Amniotic epithelial cell (primary cell): ENCODE results near the gene GPC5.
"Not testable (repeated sequence)": the region's sequence is repeated elsewhere in the genome, so short reads cannot be mapped to it uniquely, and the experiment has no call there.

Experiments
- DNase-seq: peaks from one replicate; pipeline ENCODE4 v3.0.0-alpha.2; 2010; ENCODE audit warnings: low read depth

The GPC5 gene

DNA sequence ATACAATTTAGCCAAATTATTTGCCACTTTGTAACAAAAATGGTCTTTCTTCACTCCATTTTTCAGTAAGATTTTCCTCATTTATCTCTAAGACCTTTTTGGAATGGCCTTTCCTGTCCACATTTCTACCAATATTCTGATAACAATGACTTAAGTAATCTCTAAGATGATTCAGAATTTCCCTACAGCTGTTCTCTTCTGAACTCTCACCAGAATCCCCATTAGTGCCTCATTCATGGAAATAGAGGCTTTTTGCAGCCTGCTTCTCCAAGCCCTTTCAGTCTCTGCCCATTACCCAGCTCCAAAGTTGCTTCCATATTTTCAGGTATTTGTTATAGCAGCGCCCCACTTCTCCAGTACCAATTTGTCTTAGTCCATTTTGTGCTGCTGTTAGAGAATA is 867.0 kb downstream of the GPC5 start:
- DNase-seq, result peak; percentile 65

DNA sequence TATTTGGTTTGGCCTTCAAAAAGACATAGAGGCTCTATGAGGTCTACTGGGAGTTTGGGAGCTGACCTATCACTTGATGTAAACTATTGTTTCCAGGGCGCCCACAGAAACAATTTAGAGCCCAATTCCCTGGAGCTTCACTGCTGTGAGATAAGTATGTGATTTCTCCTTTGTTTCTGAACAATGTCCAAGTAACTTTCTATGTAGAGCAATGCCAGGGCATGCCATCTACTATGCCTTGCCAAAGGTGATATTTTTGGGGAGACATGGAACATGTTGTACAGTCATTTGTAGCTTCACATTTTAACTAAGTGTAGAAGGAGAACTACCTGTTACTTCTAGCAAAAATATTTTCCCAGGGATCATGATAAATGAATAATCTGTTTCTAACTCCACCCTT is 872.6 kb downstream of the GPC5 start:
- DNase-seq, result no peak

DNA sequence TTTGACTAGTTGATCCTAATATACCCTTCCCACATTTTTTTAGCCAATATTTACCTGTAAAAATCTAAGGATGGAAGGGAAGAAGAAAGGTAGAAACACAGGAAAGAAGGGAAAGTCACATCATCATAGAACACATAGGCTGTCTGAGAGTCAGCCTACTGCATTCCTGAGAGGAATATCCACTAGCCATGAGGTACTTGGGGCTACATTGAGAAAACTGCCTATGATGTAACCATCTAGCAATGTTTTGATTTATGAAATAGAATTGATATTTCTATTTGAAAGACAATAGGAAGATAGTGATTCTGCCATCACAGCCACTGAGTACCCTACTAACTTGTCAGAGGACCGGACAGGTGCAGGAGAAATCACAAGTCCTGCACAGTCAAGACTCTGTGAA is 873.8 kb downstream of the GPC5 start:
- DNase-seq, result no peak

DNA sequence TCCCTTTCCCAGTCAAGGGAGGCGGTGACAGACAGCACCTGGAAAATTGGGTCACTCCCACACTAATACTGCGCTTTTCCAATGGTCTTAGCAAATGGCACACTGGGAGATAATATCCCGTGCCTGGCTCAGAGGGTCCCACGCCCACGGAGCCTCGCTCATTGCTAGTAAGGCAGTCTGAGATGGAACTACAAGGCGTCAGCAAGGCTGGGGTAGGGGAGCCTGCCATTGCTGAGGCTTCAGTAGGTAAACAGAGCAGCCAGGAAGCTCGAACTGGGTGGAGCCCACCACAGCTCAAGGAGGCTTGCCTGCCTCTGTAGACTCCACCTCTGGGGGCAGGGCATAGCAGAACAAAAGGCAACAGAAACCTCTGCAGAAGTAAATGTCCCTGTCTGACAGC is 882.6 kb downstream of the GPC5 start:
- not testable (repeated sequence) for DNase-seq

DNA sequence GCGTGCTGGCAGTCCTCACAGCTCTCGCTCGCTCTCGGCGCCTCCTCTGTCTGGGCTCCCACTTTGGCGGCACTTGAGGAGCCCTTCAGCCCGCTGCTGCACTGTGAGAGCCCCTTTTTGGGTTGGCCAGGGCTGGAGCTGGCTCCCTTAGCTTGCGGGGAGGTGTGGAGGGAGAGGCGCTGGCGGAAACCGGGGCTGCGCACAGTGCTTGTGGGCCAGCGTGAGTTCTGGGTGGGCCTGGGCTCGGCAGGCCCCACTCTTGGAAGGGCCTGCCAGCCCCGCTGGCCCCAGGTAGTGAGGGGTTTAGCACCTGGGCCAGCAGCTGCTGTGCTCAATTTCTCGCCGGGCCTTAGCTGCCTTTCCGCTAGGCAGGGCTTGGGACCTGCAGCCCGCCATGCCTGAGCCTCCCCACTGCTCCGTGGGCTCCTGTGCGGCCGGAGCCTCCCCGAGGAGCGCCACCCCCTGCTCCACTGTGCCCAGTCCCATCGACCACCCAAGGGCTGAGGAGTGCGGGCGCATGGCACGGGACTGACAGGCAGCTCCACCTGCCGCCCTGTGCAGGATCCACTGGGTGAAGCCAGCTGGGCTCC is 892.4 kb downstream of the GPC5 start:
- DNase-seq, result not testable (repeated sequence)

DNA sequence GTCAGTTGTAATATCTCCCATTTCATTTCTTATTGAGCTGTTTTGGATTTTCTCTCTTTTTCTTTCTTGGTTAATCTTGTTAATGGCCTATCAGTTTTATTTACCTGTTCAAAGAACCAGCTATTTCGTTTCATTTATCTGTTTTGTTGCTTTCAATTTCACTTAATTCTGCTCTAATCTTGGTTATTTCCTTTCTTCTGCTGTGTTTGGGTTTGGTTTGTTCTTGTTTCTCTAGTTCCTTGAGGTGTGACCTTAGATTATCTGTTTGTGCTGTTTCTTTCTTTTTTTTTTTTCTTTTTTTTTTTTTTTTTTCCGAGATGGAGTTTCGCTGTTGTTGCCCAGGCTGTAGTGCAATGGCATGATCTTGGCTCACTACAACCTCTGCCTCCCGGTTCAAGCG is 896.1 kb downstream of the GPC5 start:
- DNase-seq, result not testable (repeated sequence)

DNA sequence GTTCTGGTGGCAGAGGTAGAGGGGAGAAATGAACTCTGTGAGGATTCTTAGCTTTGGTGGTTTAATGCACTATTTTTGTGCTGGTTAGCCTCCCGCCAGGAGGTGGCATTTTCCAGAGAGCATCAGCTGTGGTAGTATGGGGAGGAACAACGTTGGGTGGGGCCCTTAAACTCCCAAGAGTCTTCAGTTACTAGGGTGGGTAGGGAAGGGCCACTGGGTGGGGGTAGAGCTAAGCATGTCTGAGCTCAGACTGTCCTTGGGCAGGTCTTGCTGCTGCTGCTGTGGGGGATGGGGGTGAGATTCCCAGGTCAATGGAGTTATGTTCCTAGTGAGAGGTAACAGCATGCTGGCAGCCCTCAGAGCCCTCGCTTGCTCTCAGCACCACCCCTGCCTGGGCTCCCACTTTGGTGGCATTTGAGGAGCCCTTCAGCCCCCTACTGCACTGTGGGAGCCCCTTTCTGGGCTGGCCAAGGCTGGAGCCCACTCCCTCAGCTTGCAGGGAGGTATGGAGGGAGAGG is 897.8 kb downstream of the GPC5 start:
- not testable (repeated sequence) for DNase-seq

DNA sequence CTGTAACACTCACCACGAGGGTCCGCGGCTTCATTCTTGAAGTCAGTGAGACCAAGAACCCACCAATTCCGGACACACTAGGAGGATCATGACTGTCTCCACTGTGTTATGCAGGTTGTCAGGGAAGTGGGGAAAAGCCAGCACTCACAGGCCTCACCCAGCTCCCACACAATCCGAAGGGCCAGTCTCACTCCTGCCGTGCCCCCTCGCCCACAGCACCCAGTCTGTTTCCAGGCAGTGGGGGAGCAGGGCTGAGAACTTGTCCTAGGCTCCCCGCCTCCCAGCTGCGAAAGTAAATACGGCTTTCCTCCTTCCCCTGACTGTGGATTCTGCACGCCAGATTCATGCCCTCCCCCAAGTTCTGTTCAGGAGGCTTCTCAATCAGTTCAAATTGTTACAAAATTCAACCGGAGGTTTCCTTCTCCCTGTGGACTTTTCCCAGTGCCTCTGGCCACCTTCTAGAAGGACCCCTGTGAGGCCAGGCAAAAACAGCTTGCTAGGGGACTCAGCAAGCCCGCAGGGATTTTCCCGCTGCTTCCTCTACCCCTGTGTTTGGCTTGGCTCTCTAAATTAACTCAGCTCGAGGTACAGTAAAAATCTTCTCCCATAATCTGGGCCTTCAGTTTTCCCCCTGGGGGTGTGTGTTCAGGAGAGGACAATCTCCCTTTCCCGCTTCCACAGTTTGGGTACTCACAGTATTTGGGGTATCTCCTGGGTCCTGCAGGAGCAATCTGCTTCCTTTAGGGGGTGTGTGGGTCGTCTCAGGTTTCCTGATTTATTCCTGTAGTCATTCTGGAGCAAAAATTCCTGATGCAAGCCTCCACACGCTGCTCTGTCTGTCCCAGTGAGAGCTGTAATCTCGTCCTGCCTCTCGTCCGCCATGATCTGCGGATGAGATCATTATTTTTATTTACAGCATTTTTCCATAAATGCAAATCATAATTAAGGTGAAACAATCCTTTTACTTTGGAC is 899.8 kb downstream of the GPC5 start:
- DNase-seq, result no peak

DNA sequence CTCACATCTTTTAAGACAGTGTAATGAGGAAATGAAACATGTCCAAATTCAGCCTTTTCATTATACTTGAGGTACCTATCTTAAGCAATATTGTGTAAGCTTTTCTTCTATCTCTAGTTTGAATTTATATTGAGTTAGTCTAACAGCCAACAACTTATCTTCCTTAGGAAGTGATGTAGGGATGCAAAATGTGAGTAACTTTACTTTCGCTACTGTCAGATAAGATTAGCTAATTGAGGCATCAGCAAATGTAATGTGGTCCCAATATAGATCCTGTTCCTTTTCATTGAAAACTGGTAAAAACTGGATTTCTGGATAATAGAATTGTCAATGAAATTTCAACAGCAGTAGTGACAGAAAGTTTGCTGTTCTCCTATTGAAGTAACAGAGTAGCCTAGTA is 902.2 kb downstream of the GPC5 start:
- DNase-seq, result peak; percentile 22

DNA sequence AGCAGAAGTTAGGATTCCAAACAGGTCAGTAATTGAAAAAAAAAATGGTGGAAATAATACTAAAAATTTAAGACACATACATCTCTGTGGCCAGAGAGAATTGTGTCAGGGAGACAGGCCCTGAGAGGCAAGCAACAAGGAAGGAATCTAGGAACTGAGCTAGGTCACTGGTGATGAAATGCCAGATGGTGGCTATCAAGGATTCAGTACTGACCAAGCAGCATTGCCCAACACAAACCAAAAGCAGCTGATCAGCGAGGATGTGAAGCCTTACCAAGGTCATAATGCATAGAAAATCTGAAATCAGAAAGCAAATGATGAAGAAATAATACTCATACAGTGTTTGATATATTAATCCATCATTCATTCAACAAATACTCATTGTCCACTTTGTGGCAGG is 905.0 kb downstream of the GPC5 start:
- peak; percentile 98 for DNase-seq

DNA sequence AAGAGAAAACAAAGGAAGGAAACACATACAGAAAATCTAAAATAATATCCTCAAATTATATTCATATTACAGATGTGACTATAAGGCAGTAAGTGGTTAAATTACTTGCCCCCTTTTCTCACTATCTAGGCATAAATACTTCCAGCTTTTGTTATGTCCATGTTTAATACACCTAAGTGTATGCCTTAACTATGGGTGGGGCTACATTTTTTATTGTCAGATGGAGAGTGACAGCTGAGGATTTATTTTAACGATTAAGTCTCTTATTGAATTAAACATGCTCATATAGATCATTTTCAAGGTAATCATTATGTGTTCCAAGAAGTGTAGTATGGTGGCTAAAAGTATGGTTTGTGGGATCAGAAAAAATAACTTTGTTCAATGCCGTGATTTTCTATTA is 909.3 kb downstream of the GPC5 start:
- DNase-seq, result no peak

DNA sequence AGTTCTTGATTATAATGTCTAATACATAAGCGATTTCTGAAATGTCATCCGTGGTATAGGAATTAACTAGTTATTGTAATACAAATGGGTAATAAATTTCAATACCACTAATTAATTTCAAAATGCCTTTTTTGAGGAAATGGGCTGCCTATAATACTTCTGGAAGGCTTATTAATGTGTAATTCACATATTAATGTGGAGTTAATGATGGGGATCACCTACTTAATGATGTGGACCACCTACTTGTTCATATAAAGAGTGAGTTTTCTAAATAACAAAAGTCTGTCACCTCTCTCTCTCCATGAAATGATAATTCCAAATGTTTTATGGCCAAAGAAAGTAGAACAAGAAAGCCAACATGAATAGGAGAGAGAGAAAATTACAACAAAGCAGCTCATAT is 914.4 kb downstream of the GPC5 start:
- DNase-seq, result no peak

DNA sequence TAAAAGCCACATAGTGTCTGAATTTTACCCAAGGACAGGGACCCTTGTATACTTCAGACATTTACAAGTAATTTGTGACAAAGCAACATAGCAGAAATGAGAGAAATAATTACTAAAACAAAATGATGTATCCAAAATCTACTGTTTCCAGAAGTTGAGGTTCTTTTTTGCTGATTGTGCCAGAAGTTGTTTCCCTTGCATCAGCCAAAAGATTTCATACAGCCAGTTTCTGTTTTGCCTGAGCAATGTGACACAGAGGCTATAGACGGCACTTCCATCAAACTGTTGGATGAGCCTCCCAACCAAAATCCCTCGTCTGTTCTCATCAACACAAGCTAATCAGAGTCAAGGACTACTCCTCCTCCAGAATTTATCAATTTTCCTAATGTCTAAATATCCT is 915.0 kb downstream of the GPC5 start:
- DNase-seq, result no peak

DNA sequence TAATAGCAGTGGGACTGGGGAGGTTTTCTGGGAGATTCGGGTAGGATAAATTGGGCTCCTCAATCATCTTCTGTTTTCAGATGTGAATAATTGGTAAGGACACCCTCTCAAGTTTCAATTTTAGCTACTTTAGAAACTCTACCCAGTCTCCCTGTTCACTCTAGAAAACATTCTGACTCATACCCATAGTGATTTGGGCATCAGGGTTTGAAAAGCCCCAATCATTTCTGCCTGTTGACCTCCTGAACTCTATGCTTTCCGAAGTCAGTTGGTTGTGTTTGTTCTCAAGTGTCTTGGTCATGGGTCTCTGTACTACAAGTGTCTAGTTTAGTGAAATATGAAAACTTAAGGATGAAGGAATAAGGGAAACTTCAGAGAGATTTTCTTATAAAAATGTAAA is 916.8 kb downstream of the GPC5 start:
- DNase-seq, result peak; percentile 7

DNA sequence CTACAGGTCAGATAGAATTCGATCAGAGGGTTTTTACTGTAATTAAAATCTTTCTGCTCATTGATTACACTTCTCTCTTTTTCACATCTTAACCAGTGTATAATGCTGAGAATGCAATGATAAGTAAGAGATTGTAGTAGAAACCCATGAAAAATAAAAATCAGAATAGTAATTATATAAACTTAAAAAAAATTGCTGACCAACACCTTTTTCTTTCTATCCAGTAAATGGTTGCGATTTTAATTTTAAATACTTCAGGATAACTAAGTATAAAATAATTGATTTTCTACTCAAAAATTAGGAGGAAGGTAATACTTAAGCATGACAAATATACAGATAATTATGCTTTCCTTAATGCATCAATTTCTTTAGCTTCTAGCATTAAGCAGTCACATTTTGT is 917.6 kb downstream of the GPC5 start:
- DNase-seq, result no peak

DNA sequence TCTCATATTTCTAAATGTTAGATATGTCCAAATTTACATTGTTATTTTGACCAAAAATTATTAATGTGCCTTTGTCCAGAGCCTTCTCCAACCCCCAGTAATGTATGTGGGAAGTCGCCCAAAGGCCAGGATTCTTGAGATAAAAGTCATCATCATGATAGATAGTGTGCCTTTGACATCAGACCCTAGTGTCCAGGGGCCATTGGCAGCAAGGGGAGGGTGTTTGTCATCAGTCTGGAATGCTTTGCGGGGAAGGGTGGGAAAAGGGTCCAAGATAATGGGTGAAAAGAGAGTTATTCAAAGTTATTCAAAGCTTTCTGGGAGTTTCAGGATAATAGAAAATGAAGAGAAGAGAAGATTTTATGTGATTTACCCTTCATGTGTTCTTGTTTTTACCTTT is 918.6 kb downstream of the GPC5 start:
- peak; percentile 83 for DNase-seq

DNA sequence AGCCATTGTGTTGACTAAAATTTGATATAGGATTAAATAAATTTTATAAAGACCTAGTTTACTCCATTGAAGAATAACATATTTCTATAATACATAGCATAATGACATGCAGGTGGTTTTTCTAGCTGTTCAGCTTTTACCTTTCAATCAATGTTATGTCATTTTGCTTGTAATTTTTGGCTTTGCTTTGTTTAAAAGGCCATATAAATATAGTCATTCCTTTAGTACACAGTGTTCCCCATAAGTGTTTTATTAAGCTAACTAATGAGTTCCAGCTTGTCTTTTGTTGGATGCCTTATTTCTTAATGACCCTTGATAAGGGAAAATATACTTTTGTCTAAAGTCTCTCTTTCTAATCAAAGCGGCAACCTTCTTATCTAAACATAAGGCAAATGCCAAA is 921.9 kb downstream of the GPC5 start:
- DNase-seq, result no peak

DNA sequence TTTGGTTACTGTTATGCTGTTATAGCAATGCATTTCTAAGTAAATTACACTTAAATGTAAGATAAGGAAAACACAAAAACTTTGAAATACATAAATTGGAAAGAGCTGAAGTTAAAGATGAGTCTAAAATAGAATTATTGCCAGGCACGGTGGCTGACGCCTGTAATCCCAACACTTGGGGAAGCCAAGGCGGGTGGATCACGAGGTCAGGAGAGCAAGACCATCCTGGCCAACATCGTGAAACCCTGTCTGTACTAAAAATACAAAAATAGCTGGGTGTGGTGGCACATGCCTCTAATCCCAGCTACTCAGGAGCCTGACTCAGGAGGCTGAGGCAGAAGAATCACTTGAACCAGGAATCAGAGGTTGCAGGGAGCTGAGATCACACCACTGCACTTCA is 922.8 kb downstream of the GPC5 start:
- no peak for DNase-seq

DNA sequence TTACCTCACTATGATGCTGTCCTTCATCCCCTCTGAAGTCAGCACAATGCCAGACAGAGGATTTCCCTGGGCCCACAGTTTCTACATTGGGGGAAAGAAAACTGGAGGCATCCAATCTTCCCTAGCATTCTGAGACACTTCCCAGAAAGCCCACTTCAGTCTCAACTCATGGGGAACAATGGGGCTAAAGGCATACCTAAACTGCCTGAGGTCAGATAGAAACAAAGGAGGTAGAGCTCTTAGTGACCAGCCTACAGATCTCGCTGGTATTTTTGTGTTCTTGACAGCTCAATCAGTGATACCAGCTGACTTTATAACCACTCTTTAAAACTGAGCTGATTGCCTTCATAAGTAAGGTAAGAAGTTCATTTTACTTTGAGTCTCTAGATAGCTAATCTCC is 947.2 kb downstream of the GPC5 start:
- no peak for DNase-seq

DNA sequence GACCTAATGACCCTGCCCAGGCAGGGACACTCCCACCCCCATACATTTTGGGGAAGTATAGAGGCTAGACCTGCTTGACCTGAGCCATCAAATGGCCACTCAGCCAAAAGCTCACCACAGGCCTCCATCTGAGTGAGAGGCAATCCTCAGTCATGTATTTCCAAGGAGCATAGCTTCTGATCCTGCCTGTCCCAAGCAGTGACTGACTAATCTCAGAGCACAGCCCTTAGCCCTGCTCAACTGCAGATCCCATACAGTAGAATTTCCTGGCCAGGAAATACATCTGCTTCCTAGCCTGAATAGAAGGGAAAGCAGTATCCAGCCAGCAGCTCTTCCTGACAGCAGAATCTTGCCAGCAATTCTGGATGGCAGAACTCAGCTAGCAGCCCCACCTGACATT is 947.6 kb downstream of the GPC5 start:
- no peak for DNase-seq

DNA sequence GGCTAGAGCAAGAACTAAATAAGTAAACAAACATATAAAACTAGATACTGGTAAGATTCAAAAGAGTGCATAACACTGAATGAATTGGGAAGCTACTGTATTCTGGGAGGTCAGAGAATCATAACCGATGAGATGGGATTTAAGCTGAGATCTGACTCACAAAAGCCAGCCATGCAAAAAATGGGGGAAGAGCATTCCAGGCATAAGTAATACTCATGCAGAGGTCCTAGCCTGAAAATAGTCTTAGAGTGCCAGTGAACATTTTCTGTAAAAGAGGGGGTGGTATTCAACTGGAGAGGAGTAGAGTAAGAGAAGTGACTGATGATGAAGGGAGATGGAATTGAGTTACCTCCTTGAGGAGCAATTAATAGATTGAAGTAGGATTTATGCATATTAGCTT is 956.2 kb downstream of the GPC5 start:
- DNase-seq, result peak; percentile 71

DNA sequence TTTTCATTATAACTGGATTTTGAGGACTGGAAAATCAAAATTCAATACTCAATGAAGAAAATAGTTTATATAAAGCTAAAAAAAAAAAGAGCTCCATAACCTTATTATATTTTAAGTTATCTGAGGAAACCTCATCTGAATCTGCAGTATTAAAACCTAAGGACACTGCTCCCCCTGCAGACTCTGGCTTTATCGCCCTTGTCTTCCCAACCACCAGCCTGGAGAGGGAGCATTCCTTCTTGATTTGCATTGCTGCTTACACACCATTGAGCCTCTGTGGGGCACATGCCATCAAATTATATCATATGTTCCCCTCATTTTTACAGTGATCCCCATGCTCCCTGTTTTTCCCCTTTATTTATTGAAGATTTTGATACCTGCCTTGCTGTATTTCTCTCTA is 956.8 kb downstream of the GPC5 start:
- DNase-seq, result peak; percentile 72

DNA sequence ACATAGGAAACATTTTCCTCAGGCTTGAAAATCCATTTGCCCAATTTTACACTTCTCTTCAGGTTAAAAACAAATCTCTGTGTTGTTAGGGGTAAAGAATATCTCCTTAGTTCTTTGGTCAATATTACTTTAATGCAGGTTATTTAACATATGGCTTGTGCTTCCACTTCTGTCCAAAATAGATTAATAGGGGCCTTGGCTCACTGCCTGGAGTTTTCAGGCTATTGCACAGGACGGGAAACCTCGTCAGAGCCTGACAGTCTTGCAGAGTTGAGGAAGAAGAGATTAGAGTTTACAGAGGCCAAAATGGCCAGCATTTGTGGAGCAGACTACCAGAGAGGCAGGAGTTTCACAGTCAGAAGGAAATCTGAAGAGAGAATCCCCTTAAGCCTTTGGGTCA is 964.3 kb downstream of the GPC5 start:
- peak; percentile 62 for DNase-seq
